ENCODE data around the gene HERC5. TPM values are rescaled to one million over a fixed set of nuclear protein-coding genes. Genes with fewer than 3 reads are reported as not detected.

The HERC5 gene
- total RNA-seq, 6 experiments from 2014 or later = 1.5 to 5.8 (median 1.8) TPM

GRCh38 chr4:88518911-88519310, 62.0 kb downstream of the HERC5 start:
- H3K27me3 ChIP-seq = no peaks in the 10 kb centered on the region
- peaks cover 0 to 9% (median 5%) of the 10 kb centered on the region in 4 donors for H3K36me3 ChIP-seq
- no peak overlapping the region for H3K4me3 ChIP-seq
- ATAC-seq (no peak), DNase-seq (no peak)
- intact Hi-C loops (cut with DNase I) = loop anchor here (5.0 to 10.0 kb wide), 4 partner anchors 144 to 297 kb away; partner anchors contain the start of gene HERC6 (in 1 of the 2)
- no peaks in the 10 kb centered on the region for H3K9me3 ChIP-seq
- H3K4me1 ChIP-seq = peaks cover 0 to 21% (median 4%) of the 10 kb centered on the region in 4 donors
- H3K27ac ChIP-seq = no peak overlapping the region
- TF ChIP-seq CTCF (IDR thresholded peaks at IDR 0.05) (no peak), POLR2A (IDR thresholded peaks at IDR 0.05) (no peak)
- whole genome bisulfite sequencing (ENCODE audit: insufficient coverage, low coverage, low lambda C conversion rate, missing lambda C conversion rate) = 86% methylated on average over 6 of the region's 6 CpGs

- Histone ChIP-seq H3K9me3 (no peaks in the 10 kb centered on the region), H3K36me3 (peaks cover 0 to 9% (median 5%) of the 10 kb centered on the region in 4 donors), H3K27ac (peak overlapping the region; percentile 81 to 91 (median 81)), H3K4me3 (peak overlapping the region; percentile 80 to 93 (median 86)), H3K4me1 (peaks cover 0 to 16% (median 4%) of the 10 kb centered on the region in 4 donors), H3K27me3 (no peaks in the 10 kb centered on the region)
- DNase-seq (peak in 2 of 3 donors; percentile 56 to 65), ATAC-seq (peak; percentile 28 to 43 (median 36))
- TF ChIP-seq CTCF (IDR thresholded peaks at IDR 0.05) = no peak
- TF ChIP-seq POLR2A (IDR thresholded peaks at IDR 0.05) = no peak
- under 1% methylated on average over 23 of the region's 28 CpGs for WGBS (ENCODE audit: insufficient coverage, low coverage, low lambda C conversion rate, missing lambda C conversion rate)
- intact Hi-C loops (cut with DNase I) = no loop called here
These were observed 65.9 kb downstream of the HERC5 start for GRCh38 chr4:88522702-88523324.

GRCh38 chr4:88523325-88524129, 66.6 kb downstream of the HERC5 start, which contains the start of gene PYURF:
Gene PYURF (minus strand): TSS chr4:88523776. CDS start chr4:88523700, 76 bp downstream.
- Histone ChIP-seq H3K4me1 (peaks cover 0 to 16% (median 4%) of the 10 kb centered on the region in 4 donors), H3K9me3 (no peaks in the 10 kb centered on the region), H3K27me3 (no peaks in the 10 kb centered on the region), H3K36me3 (peaks cover 0 to 9% (median 5%) of the 10 kb centered on the region in 4 donors), H3K27ac (peak within 1 kb of the TSS; percentile 81 to 91 (median 81)), H3K4me3 (peak within 1 kb of the TSS; percentile 80 to 93 (median 86))
- 0% methylated on average over 5 of the region's 68 CpGs for WGBS (ENCODE audit: insufficient coverage, low coverage, low lambda C conversion rate, missing lambda C conversion rate)
- intact Hi-C loops (cut with DNase I) = no loop called here
- ATAC-seq = peak; percentile 97 to 99 (median 98)
- peak; percentile 94 for TF ChIP-seq POLR2A (IDR thresholded peaks at IDR 0.05)
- TF ChIP-seq CTCF (IDR thresholded peaks at IDR 0.05) = peak in 1 of 4 donors; percentile 5
- DNase-seq = peak; percentile 96 to 97 (median 96)

GRCh38 chr4:88524171-88524570, 67.3 kb downstream of the HERC5 start:
- Histone ChIP-seq H3K4me1 (peaks cover 0 to 16% (median 4%) of the 10 kb centered on the region in 4 donors), H3K4me3 (peak overlapping the region; percentile 80 to 93 (median 86)), H3K27me3 (no peaks in the 10 kb centered on the region), H3K36me3 (peaks cover 0 to 9% (median 5%) of the 10 kb centered on the region in 4 donors), H3K27ac (peak overlapping the region; percentile 81 to 91 (median 81)), H3K9me3 (no peaks in the 10 kb centered on the region)
- intact Hi-C loops (cut with DNase I) = no loop called here
- no peak for DNase-seq
- TF ChIP-seq CTCF (IDR thresholded peaks at IDR 0.05) = no peak
- TF ChIP-seq POLR2A (IDR thresholded peaks at IDR 0.05) = no peak
- no peak for ATAC-seq
- WGBS (ENCODE audit: insufficient coverage, low coverage, low lambda C conversion rate, missing lambda C conversion rate) = 33% methylated on average over 2 of the region's 2 CpGs
